Activated CD4-positive, alpha-beta T cell treated with anti-CD3 and anti-CD28 coated beads for 4 hours (primary cell): Measurements from ENCODE around the gene APOB.

ENCODE experiments used
- DNase-seq, 2 donors: peaks; one replicate each; pipeline ENCODE4 v3.0.0-alpha.2; 2020

The APOB gene

DNA sequence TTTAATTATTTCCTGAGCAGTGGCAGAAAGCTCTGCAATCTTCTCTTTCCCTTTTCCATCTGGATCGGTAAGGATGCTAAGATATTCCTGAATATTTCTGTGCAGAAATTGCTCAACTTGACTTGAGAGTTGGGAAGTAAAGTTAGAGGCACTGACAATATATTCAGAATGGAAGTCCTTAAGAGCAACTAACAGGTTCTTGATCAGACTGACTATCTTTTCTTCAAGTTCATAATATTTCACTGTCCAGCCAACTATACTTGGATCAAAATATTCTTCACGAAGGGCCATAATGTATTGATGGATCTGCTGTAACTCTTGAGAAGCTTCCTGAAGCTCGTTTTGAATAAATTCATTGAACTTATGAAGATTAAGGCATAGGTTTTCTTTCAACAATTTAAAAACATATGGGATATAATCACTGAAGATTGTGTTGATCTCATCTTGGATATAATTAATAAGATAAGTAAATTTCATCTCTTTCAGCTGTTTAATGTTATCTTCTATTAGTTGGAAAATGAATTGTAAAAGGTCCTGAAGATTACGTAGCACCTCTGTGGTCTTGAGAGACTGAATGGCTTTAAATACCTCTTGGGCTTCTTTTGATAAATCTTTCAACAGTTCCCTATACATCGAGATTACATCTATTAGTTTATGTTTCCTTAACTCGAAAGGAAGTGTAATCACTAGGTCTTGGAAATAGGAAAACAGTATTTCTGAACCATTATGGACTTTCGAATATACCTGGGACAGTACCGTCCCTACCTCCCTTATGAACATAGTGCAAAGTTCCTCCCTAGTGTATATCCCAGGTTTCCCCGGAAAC, 41.7 kb downstream of the APOB start:
- no peak for DNase-seq

DNA sequence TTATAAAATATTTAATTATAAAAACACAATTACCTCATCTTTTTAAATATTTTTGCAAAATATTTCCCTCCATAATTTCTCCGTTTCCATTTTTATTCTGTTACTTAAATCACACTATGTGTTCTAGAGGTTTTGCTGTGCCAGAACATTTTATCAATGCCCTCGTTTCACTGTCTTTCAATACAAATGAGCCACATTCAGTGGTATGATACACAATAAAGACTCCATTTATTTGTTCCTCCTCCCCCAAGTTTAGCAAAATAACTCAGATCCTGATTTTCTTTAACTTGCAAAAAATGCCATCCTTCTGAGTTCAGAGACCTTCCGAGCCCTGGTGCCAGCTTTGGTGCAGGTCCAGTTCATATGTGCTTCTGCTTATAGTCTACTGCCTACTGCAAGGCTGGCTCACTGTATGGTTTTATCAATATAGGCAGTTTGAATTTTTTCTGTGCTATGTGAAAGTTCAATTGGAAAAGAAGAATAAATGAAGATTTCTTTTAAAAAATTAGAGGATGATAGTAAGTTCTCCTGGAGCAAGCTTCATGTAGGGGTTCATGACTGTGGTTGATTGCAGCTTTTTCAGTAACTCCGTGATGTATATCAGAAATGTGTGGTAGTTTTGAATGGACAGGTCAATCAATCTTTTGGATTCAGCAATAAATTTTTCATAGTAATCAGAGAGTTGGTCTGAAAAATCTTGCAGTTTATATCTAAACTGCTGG, 42.5 kb downstream of the APOB start:
- no peak for DNase-seq

DNA sequence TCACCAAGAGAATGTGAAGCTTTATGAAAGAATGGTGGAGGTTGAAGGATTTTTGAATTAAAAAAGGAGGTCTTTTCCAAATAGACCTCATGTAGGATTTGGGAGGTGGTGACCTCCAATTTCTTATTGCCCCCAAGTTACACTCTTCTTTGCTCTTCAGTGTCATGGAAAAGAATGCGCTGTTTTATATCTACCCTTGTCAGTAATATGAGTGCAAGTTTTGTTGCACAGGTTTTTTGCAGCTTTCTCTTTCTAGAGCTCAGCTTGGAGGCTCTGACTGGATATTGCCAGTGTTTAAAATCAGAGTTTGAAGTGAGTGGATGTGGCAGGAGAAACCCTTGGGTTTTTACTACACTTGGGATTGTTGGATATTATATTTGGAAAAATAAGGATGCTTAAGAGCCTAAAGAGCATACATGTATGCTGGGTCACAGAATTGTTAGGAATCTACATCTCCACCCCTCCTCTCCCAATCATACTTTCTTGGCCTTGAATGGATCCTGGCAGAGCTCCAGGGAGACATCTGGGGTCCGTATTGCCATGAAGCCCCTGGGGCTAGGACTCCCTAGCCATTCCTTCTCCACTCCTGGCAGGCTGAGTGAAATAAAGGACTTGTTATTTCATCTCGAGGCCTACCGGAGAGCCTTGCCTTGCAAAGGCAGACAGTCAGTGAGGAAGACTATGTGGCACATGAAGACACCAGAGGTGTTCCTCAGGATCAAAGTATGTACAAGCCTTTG, 43.8 kb downstream of the APOB start:
- DNase-seq, result no peak

DNA sequence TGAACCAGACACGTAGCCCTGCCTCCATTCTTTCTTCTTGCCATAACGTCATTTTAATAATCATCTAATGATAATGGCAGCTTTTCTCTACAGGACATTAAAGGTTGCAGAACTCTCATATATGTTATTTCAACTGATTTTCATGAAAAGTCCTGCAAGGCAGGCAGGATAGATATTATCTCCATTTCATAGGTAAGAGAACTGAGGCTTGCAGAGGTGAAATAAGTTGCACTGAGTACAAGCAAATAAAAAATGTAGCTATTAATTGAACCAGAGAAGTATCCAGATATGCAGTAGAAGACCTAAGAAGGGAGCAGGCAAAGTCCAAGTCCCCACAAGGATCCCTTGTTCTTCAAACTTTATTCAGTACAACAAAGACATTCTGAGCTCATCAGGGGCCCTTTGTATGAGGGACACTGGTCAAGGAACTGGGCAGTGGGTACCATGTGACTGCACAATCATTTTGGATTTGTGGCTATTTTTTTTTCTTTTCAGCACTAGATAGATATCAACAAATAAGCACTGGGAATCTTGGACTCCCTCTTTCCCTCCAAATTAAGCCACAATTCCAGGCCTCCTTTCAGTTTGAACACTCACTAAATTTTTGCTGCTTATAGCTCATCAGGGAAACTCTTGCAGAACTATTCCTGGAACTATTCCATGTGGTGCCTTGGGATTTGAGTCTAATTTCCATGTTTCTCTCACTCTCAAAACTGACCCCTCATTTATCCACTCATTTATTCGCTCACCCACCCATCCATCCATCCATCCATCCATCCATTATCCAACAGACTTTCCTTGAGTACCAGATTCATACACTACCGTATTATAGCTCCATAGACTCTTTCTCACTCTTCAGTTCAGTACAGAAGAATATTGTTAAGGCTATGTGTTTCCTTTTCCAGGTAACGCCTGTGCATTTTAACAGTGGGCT, 44.6 kb downstream of the APOB start:
- no peak for DNase-seq

DNA sequence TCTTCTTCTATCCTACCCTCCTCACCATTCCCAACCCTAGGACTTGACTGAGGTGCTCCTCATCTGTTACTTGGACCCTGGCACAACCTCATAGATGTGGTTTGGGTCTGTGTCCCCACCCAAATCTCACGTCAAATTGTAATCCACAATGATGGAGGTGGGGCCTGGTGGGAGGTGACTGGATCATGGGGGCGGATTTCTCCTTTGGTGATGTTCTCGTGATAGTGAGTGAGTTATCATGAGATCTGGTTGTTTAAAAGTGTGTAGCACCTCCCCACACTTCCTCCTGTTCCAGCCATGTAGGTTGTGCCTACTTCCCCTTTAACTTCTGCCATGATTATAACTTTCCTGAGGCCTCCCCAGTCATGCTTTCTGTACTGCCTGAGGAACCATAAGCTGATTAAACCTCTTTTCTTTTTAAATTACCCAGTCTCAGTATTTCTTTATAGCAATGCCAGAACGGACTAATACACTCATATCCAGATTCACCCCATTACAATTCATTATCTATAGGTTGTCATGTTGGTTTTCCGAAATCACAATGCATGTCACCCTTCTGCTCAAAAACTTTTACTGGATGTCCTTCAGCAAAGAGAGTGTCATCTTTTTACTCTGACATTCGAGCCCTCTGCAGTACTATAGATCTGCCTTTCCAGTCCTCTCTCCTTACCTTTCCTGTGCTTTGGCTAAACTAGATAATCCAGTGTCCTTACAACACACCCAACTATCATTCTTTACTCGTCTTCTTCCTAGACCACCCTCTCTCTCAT, 45.7 kb downstream of the APOB start:
- DNase-seq, result no peak

DNA sequence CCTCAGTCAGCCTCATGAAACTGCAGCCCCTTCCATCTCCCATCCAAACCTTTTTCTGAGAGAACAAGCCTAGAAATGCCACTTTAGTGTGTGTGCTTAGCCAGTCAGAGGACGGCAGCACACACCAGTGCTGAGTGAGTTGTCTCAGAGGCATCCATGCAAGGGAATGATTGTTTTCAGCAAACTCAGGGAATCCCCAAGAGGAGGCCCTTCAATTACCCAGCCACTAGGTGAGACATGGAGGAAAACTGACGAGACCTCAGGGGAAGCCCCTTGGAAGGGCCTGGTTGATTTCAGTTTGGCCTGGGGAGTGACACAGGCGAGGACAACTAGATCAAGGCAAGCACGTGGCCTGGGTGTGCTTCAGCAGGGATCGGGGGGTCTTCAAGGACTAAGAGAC, 49.7 kb downstream of the APOB start:
- DNase-seq, result no peak

DNA sequence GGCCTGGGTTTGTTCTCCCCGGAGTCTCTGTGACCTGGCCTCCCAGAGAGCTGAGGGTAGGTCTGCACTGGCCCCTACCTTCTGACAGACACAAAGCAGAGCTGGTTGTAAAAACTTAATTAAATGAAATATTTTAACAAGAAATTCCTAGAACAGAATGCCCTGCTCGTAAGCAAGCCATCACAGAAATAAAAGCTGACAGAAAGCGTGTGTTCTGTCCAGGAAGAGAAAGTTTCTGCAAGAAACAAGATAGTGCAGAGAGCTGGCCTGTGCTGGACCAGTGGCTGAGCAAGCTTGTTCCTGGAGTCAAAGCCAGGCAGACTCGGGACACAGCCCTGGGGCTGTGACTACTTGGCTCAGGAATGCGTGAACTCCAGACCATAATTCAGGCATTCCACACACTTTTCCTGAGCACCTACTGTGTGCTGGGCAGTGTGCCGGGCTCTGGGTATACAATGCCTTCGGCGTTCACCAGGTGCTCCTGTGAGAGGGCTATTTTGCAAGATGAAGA, 51.6 kb downstream of the APOB start:
- DNase-seq, result no peak

DNA sequence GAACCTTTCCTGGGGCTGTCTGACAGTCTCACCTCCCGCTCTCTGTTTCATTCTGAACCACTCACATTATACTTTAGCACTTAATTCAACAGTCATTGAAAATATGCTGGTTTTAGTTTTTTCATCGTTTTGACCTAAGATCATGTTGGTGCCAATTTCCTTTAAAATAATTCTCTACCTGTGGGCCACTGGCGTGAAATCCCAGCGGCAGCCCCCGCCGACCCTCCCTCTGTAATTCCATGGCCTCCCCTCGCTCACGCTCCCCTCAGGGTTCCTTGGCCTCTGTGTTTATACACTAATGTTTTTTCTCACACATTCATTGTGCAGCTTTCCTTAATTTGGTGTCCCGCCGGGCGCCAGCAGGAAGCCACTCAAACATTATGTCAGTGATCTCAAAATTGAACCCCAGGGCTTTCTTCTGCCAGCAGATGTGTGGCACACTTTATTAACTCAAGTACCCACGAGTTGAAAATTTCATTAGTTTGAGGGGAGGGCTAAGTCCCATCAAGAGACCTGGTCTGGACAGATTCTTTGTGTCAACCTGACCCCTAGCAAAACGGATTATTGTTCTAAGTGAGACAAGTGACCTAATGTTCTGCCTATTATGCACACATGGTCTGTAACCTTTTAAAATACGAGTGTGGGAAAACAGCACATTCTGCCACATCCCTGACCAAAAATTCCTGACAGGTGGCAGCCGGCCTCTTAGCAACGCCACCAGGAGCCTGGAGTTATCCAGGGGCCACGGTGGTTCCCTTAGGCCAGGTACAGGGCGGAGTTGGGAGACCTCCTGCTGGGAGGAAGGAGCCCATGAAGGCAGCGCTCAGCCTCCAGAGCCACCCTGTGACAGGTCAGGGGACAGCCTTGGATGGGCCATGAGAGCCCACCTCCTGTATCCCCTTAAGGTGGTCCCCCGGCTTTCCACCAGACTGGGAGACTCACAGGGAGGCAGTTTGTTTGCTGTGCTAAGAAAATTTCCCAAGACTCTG, 53.1 kb downstream of the APOB start:
- no peak for DNase-seq

DNA sequence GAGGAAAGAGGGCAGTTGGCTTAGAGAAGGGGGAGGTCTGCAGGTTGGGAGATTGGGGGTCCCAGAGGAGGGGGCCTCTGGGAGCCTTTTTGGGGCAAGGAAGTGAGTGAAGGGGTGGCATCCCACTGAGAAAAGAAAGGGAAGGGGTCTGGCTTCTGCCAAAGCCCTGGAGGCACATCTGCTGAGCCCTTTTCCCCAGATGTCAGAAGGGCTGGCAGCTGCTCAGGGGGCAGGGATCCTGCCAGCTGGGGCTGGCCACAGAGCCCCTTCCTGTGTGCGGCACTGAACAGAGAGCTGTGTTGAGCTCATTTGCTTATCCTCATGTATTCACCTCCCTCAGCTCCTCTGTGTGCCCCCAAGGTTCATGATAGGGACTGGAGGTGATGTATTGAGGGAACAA, 54.5 kb downstream of the APOB start:
- DNase-seq, result no peak

DNA sequence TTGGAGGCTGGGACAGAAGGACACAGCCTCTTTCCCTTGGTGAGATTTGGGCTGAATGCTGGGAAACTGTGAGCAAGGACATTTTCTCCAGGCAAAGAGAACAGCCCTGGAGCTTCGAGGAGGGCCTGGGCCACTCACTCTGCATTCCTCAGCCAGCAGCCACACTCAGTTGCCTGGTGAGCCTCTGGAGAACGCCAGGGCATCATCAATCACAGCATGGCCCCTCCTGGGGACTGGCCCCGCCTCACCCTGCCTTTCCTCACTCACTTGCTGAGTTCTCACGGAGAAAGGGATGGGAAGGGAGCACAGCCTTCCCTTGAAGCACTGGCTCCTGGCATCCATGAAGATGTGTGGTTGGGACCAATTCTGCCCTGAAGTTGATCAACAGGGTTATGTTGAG, 55.0 kb downstream of the APOB start:
- no peak for DNase-seq

DNA sequence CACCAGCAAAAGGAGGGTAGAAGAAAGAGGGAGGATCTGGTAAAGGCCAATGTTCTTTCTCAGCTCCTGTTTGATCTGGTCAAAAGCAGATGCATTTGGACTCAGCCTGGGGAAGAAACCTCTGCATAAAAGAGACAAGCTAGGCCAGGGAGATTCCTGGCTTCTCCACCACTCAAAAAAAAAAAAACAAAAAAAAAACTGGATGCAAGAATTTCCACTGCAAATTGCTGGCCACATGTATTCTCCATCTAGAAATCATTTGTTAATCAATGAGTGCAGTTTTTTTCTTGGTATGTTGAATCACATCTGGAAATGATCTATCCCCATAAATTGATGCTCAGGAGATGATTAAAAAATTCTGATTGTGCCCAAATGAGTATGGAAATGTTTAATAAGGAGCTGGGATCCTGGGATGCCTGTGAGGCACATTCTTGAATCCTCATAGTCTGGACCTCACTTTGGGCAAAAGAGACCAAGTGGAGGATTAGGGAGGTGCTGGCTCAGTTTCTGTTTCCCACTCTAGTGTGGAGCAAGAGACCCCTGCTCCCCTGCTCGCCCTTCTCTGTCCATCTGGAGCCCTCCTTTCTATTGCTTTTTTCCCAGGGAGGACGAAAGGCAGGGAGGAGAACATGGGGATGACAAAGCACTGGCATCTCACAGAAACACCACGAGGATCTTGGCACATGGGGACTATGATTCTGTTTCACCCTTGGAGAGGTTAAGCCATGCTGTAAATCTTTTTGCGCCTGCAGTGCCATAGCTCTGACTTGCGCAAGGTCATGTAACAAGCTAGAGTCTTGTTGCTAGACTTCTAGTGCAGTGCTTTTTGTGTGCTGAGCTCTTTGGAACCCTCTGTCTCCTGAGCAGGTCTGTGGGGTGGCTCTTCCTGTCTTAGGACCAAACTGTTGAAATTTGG, 57.6 kb downstream of the APOB start:
- DNase-seq, result no peak

DNA sequence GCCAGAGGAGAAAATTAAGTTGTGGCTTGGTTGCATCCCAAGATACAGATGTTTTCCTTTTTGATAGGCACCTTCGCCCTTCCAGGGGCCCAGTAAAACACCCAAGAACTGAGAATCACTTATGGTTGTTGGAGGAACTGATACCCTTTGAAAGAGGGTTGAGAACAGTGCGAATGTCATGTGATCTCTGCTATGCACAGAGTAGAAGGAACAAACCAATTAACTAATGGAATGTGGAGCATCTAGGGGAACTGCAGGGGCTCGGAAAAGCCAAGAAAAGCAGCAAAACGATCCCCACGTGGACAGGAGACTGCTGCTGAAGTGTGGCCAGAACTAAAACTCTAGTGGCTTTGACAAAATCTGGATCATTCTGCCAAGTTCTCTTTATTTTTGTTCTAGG, 58.8 kb downstream of the APOB start:
- no peak for DNase-seq

DNA sequence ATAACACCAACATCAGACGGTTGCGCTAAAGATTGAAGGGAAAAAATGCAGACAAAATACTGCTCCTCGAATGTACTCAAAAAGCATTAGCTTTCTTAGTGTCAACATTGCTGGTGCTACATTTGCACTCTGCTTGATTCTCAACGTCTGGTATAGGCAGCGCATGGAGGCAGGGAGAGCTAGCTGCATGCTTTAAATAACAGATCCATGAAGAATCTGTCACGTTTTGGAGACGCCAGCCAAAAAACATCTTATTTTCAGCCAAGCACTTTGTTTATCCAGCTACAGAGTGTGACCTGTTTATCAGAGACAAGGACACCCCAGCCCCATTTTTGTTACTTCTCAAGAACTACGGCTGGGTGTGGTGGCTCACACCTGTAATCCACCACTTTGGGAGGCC, 59.5 kb downstream of the APOB start:
- DNase-seq, result no peak

DNA sequence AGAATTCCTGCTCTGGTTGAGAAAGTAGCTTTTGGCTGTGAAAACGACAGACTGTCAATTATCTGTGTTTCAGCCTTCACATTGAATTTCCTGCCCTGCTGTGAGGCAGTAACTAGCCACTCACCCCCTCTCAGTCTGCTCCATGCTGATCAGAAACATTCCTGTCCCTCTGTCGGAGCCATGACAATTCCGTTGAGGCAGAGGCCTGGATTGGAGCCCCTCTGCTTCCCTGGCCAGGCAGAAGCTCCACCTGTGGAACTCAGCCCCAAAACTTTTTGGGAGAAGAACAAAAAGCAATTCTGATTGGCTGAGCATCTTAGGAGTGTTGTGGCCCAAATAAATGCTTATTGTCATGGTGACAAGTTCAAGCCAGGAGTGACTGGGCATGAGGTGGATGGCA, 60.0 kb downstream of the APOB start:
- no peak for DNase-seq

DNA sequence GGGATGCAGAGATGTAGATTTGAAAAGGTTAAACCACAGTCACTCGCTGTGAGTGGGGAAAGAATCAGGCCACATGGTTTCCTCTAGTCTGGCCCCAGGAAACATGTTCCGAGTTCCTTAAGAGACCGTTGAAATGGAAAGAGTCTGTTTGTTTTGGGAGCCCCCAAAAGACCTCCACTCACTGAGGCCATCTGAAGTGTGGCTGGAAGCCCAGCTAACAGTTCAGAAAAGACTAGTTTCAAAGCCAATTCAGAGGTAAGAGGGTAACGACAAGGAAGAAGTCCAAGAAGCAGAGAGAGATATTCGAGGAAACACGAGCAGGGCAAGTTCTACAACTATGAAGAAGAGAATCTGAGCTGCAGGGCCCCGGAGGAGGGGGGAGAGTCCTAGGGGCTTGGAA, 61.0 kb downstream of the APOB start:
- DNase-seq, result no peak

DNA sequence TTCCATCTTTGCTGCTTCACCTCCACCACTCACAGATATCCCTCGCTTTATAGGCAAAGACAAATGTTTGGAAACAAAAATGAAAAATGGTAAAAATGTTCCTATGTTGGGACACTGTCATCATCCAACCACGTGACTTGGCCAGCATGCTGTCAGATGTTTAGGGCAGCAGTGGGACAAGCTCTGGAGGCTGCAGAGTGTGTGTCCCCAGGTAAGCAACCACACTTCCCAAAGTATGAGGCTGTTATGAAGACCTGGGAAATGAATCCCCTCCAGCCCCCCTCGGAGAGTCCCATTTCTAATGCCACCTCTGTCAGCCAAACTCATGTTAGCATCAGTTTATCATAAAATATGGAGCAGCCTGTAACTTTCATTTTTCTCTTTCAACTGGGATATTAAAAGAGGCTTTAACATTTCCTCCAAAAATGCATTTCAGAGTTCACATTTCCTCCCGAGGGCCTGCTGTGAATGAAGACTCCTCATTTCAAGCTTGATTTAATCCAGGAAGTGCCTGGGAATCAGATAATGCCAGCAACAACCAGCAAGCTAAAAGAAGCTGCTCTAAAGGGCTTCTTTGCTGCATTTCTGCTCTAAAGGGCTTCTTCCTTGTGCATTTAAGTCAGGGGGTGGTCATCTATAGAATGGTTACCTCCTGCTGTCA, 66.2 kb downstream of the APOB start:
- no peak for DNase-seq

DNA sequence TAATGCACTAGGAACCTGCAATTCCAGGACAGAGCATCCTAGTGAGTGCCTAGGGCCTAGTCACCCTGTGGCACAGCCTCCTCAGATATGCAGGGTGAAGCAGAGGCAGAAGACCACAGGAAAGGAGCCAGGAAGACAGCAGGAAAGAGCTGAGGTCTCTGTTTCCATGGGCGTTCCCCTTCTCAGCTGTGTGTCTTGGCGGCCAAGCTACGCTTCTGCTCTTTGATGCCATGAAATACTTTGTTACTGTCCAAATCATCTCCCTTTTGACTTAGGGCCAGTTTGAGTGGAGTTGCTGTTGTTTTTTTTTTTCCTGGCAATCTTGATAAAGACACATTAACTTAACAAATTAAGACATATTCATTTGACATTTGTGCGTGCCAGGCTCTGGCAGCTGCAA, 67.3 kb downstream of the APOB start:
- no peak for DNase-seq

DNA sequence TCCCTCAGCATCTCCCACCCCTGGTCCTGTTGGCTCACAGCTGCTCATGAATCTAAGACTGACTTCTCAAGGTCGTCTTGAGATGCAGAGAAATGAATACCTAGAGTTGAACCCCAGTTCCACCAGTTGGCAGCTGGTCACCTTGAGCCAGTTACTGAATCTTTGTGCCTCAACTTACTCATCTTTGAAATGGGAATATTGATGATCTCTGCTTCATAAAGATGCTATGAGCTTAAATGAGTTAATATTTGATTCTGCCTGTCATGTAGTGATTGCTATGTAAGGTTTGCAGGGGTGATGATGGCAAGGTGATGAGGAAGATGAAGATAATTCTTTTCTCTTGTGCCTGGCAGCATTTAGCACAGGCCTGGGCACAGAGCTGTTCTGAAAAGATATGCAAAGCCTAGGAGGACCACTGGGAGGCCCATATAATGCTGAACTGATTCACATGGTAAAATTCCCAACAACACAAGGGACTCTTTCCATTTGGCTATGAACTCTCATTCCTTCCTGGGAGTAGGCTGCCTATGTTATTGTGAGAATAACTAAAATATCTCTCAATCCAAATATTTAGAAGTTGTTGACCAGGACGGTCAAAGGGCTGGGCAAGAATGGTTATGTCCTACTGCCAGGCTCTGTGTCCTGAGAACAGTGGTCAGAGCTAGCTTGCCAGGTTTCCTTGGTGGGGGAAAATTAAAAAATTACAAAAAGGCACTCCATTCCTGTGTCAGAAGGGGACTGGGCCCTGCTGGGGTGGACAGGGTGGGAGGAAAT, 70.9 kb downstream of the APOB start:
- no peak for DNase-seq
